ENCODE data around the gene SPAG5.

DNA sequence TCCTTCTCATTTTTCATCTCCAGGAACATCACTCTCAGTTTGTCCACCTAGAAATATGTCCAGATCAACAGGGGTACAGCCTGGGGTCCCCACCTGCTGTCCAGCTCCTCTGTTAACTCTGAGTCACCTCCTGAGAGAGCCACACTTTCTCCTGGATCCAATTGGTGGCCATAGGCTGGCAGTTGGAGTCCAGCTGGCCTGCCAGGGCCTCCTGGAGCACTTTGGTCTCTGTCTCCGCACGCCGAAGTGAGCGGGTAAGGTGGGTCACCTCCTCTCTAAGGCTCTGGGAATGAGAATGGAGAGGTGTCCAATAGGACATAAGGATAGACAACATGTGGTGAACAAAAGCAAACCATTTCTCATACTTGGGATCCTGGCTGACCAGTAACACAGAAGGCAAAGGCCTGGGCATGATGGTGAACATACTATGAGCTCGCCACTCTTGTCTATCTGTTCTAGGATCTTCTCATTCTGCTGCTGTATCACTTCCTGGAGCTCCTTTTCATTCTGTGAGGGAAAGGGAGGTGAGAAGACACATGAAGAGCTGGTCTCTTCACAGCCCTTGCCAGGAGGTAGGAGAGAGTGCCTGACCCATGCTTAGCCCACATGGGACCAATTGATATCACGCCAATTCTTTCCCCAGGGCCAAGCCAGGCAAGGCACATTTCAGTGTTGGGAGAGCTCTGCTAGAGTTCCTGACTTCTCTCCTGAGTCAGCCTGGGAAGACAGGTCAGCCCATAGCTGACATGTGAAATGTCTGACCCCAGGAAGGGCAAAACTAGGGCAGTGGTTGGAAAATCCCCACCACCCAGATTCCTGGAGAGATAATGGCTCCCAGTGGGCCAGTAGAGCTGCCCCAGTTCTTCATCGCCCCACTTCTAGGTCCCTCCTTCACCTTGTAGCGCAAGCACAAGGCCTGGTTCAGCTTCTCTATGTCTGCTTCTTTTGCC is 20.3 kb downstream of the SPAG5 start:
- TF ChIP-seq, protein P1, sequence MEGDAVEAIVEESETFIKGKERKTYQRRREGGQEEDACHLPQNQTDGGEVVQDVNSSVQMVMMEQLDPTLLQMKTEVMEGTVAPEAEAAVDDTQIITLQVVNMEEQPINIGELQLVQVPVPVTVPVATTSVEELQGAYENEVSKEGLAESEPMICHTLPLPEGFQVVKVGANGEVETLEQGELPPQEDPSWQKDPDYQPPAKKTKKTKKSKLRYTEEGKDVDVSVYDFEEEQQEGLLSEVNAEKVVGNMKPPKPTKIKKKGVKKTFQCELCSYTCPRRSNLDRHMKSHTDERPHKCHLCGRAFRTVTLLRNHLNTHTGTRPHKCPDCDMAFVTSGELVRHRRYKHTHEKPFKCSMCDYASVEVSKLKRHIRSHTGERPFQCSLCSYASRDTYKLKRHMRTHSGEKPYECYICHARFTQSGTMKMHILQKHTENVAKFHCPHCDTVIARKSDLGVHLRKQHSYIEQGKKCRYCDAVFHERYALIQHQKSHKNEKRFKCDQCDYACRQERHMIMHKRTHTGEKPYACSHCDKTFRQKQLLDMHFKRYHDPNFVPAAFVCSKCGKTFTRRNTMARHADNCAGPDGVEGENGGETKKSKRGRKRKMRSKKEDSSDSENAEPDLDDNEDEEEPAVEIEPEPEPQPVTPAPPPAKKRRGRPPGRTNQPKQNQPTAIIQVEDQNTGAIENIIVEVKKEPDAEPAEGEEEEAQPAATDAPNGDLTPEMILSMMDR (conservative IDR thresholded peaks at IDR 0.05), result no peak
- no peak for TF ChIP-seq ZFX (IDR thresholded peaks at IDR 0.05)
